K562 (cell line): ENCODE measurements around the gene LMBR1L. TPM values are rescaled to one million over a fixed set of nuclear protein-coding genes. Genes with fewer than 3 reads are reported as not detected.

Source experiments
- ARID3A ChIP-seq: IDR thresholded peaks from 2 replicates; pipeline ENCODE4 v1.6.1; 2012; ENCODE audit warnings: low read depth, low read length, improper control_type of control experiment, borderline replicate concordance
- ATF3 ChIP-seq, 2 experiments: fragments of 450-650 bp in 1 of 2; sonication (generic) in 1 of 2; formaldehyde crosslinking in 1 of 2; IDR thresholded peaks in 1 of 2; conservative IDR thresholded peaks in 1 of 2; 2 replicates each; pipeline versions ENCODE4 v1.6.1 to v1.8.1; 2016 to 2023; ENCODE audit warnings: mild to moderate bottlenecking in 2 of 2, moderate library complexity in 2 of 2, inconsistent platforms in 1 of 2, missing genetic modification reagents in 1 of 2
- CBFB ChIP-seq: sonication (generic); formaldehyde crosslinking; IDR thresholded peaks from 2 replicates; pipeline ENCODE4 v1.4.0; 2020; ENCODE audit warnings: mild to moderate bottlenecking, missing genetic modification reagents
- GABPA ChIP-seq: fragments of 200-800 bp; sonication (Bioruptor generic); conservative IDR thresholded peaks from 2 replicates; pipeline ENCODE4 v1.6.1; 2016; ENCODE audit warnings: low read depth, missing genetic modification characterization, missing compliant biosample characterization
- HCFC1 ChIP-seq: IDR thresholded peaks from 2 replicates; pipeline ENCODE4 v1.6.1; 2012; ENCODE audit warnings: low read depth, low read length, improper control_type of control experiment
- MBD2 ChIP-seq: sonication (generic); IDR thresholded peaks from 2 replicates; pipeline ENCODE4 v1.6.1; 2016; ENCODE audit warnings: low read depth, borderline replicate concordance
- MCM3 ChIP-seq: fragments of 450-650 bp; IDR thresholded peaks from 2 replicates; pipeline ENCODE4 v1.6.1; 2016
- MYC ChIP-seq, 2 experiments: fragments of 250-450 bp in 1 of 2; sonication (Bioruptor Pico) in 1 of 2; IDR thresholded peaks; 2 replicates each; pipeline versions ENCODE4 v1.5.1 to v1.6.1; 2012 to 2021; ENCODE audit warnings: low read depth in 2 of 2, borderline replicate concordance in 1 of 2, improper control_type of control experiment in 1 of 2, low read length in 1 of 2, mild to moderate bottlenecking in 1 of 2, moderate library complexity in 1 of 2
- NONO ChIP-seq, 2 experiments: fragments of 200-400 bp in 1 of 2; fragments of 450-650 bp in 1 of 2; formaldehyde crosslinking in 1 of 2; IDR thresholded peaks; 2 replicates each; pipeline ENCODE4 v1.6.1; 2017; ENCODE audit warnings: low read depth in 2 of 2, mild to moderate bottlenecking in 2 of 2, moderate library complexity in 2 of 2, low read length in 1 of 2
- RBFOX2 ChIP-seq: fragments of 200-400 bp; formaldehyde crosslinking; IDR thresholded peaks from 2 replicates; pipeline ENCODE4 v1.6.1; 2017; ENCODE audit warnings: low read depth, mild to moderate bottlenecking, low read length, moderate library complexity
- SMARCB1 ChIP-seq: IDR thresholded peaks from 2 replicates; pipeline ENCODE4 v1.6.1; 2011; ENCODE audit warnings: improper control_type of control experiment, low read depth; ENCODE audit not compliant: insufficient read length
- SP1 ChIP-seq: sonication (generic); formaldehyde crosslinking; IDR thresholded peaks from 2 replicates; pipeline ENCODE4 v1.8.1; 2022; ENCODE audit warnings: mild to moderate bottlenecking, missing genetic modification reagents
- SP2 ChIP-seq: IDR thresholded peaks from 2 replicates; pipeline ENCODE4 v1.6.1; 2011; ENCODE audit warnings: mild to moderate bottlenecking, low read depth, low read length, moderate library complexity; ENCODE audit not compliant: poor library complexity, severe bottlenecking; ENCODE audit errors: extremely low read depth
- TAF7 ChIP-seq: fragments of 450-650 bp; IDR thresholded peaks from 2 replicates; pipeline ENCODE4 v1.6.1; 2016; ENCODE audit warnings: missing genetic modification characterization, missing compliant biosample characterization
- THRB ChIP-seq: fragments of 450-650 bp; formaldehyde crosslinking; conservative IDR thresholded peaks from 2 replicates; pipeline ENCODE4 v1.4.0; 2022; ENCODE audit warnings: mild to moderate bottlenecking, missing genetic modification characterization
- XRCC5 ChIP-seq: fragments of 200-400 bp; formaldehyde crosslinking; IDR thresholded peaks from 2 replicates; pipeline ENCODE4 v1.6.1; 2017; ENCODE audit warnings: low read depth, mild to moderate bottlenecking, low read length
- YY1 ChIP-seq, 3 experiments: IDR thresholded peaks; 2 replicates each; pipeline ENCODE4 v1.6.1; 2011; ENCODE audit warnings: low read length in 2 of 3, mild to moderate bottlenecking in 2 of 3, moderate library complexity in 2 of 3, borderline replicate concordance in 1 of 3, control low read depth in 1 of 3, low read depth in 1 of 3; ENCODE audit not compliant: insufficient read depth in 3 of 3, insufficient replicate concordance in 2 of 3, control insufficient read depth in 1 of 3, insufficient read length in 1 of 3; ENCODE audit errors: extremely low read depth in 1 of 3
- ZBTB17 ChIP-seq: fragments of 450-650 bp; formaldehyde crosslinking; IDR thresholded peaks from 2 replicates; pipeline ENCODE4 v1.4.0; 2020; ENCODE audit warnings: mild to moderate bottlenecking
- ZNF184 ChIP-seq: sonication (generic); formaldehyde crosslinking; IDR thresholded peaks from 2 replicates; pipeline ENCODE4 v1.5.0; 2020; ENCODE audit warnings: missing genetic modification reagents
- ZNF511 ChIP-seq: sonication (generic); formaldehyde crosslinking; IDR thresholded peaks from 2 replicates; pipeline ENCODE4 v1.8.0; 2022; ENCODE audit warnings: mild to moderate bottlenecking, missing genetic modification reagents
- ZNF717 ChIP-seq: fragments of 250-450 bp; sonication (Bioruptor Pico); IDR thresholded peaks from 2 replicates; pipeline ENCODE4 v1.5.0; 2021
- ZNF77 ChIP-seq: fragments of 250-450 bp; sonication (Bioruptor Pico); IDR thresholded peaks from 2 replicates; pipeline ENCODE4 v1.5.0; 2020
- polyA plus RNA-seq, 8 experiments: library from polyadenylated mRNA; depleted of rRNA in 4 of 8; stranded (reverse) in 5 of 8; unstranded in 3 of 8; fragments of >200 nt; fragmentation: Nextera tagmentation in 2 of 8; fragmentation: Illumina TruSeq in 1 of 8; extraction: Ambion mirVana in 2 of 8; extraction: Trizol in 1 of 8; gene quantifications; 2 replicates each; pipeline versions ENCODE4 v1.2.1 to v1.2.3, GENCODE V29; 2011 to 2014; ENCODE audit warnings: inconsistent platforms in 1 of 8, missing spikeins in 1 of 8
- total RNA-seq, 7 experiments: library from RNA; depleted of rRNA in 6 of 7; stranded (reverse); fragments of >200 nt in 6 of 7; fragmentation: Illumina TruSeq in 2 of 7; extraction: Trizol in 2 of 7; gene quantifications; 2 replicates each; pipeline versions ENCODE4 v1.2.1 to v1.2.3, GENCODE V29; 2011 to 2021; ENCODE audit warnings: low replicate concordance in 1 of 7

Gene LMBR1L
- total and polyA plus RNA-seq, 9 of the 15 experiments (the other 6 are each of a cell fraction or from before 2014, with no cell fraction given): 2.5 to 57.0 (median 31.1) TPM

GRCh38 chr12:49110464-49111155, at the start of gene LMBR1L (continued):
- TF ChIP-seq MYC (IDR thresholded peaks at IDR 0.05; ENCODE audit: low read depth, low read length): peak; percentile 20; the same call in 1 of the 2 replicates
- 0 out of 2 replicates have a peak, but pooled peaks have one; percentile 53 for TF ChIP-seq MYC (CRISPR knock-in tag; IDR thresholded peaks at IDR 0.05; ENCODE audit: borderline replicate concordance, low read depth)
- peak; percentile 59; the same call in 1 of the 2 replicates for TF ChIP-seq ZBTB17 (CRISPR knock-in tag)
- no peak for TF ChIP-seq ZNF77 (CRISPR knock-in tag)
- TF ChIP-seq HCFC1: peak; percentile 5; the same call in 1 of the 2 replicates
- no peak for TF ChIP-seq THRB (CRISPR knock-in tag)
- TF ChIP-seq XRCC5: 0 out of 2 replicates have a peak, but pooled peaks have one; percentile 66
- peak; percentile 54; the same call in 1 of the 2 replicates for TF ChIP-seq ZNF511 (CRISPR knock-in tag)
- TF ChIP-seq YY1 (IDR thresholded peaks at IDR 0.05; ENCODE audit: borderline replicate concordance in 1 of 3, control insufficient read depth in 1 of 3, extremely low read depth in 1 of 3, insufficient read depth in 3 of 3, insufficient read length in 1 of 3, insufficient replicate concordance in 2 of 3, low read depth in 1 of 3, low read length in 2 of 3): peak in 2 of 3 experiments; percentile 71 to 83
- no peak for TF ChIP-seq NONO (IDR thresholded peaks at IDR 0.05; ENCODE audit: low read depth in 2 of 2, low read length in 1 of 2)
- TF ChIP-seq SMARCB1: no peak
- TF ChIP-seq ATF3 (IDR thresholded peaks at IDR 0.05): no peak; the same call in 1 of the 2 replicates
- no peak for TF ChIP-seq ATF3 (CRISPR knock-in tag; conservative IDR thresholded peaks at IDR 0.05)
- TF ChIP-seq CBFB: no peak
- TF ChIP-seq SP2: peak; percentile 83
- peak; percentile 81 for TF ChIP-seq RBFOX2
- TF ChIP-seq ZNF717 (CRISPR knock-in tag): no peak
- no peak; the same call in 1 of the 2 replicates for TF ChIP-seq GABPA (tag)
- TF ChIP-seq ARID3A: no peak
- TF ChIP-seq TAF7: no peak
- TF ChIP-seq SP1 (CRISPR knock-in tag): peak; percentile 90
- no peak for TF ChIP-seq ZNF184 (CRISPR knock-in tag)
- peak; percentile 91 for TF ChIP-seq MBD2
- no peak for TF ChIP-seq MCM3
